NCI-H187 treated with DMSO at 0.1 percent for 48 hours (cell line): Measurements from ENCODE around the gene PPP1R14C.

Experiments used
- DNase-seq: peaks from one replicate; lab custom pipeline; 2025; lab: John Stamatoyannopoulos, UW

PPP1R14C gene

GRCh38 chr6:150297327-150298029 lies 154.6 kb downstream of the PPP1R14C start:
- DNase-seq = no peak

- DNase-seq = no peak
These were observed 155.2 kb downstream of the PPP1R14C start for GRCh38 chr6:150298030-150298380.

- DNase-seq = no peak
These were observed 155.8 kb downstream of the PPP1R14C start for GRCh38 chr6:150298676-150299075.
